Stimulated activated CD4-positive, alpha-beta T cell treated with anti-CD3 and anti-CD28 coated beads, TNF-alpha, amount 100 ng/mL, for 24 hours (primary cell): Measurements from ENCODE around the gene MCM5.

Source experiments
- DNase-seq, 3 experiments: peaks; one replicate each; pipeline ENCODE4 v3.0.0-alpha.2; 2020; ENCODE audit warnings: low read depth in 3 of 3

MCM5 gene

DNA sequence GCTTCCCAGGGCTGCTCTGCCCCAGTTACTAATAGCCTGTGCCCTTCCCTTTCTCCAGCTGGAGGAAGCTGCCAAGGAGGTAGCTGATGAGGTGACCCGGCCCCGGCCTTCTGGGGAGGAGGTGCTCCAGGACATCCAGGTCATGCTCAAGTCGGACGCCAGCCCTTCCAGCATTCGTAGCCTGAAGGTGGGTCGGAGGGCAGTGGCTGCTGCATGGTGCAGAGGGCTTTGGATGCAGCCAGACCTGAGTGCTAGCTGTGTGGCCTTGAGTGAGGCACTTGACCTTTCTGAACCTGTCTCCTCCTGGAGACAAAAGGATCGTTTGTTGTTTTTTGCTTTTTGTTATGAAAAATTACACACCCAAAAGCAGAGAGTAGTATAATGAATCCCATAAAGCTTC lies 3.4 kb downstream of the MCM5 start:
- no peak for DNase-seq

DNA sequence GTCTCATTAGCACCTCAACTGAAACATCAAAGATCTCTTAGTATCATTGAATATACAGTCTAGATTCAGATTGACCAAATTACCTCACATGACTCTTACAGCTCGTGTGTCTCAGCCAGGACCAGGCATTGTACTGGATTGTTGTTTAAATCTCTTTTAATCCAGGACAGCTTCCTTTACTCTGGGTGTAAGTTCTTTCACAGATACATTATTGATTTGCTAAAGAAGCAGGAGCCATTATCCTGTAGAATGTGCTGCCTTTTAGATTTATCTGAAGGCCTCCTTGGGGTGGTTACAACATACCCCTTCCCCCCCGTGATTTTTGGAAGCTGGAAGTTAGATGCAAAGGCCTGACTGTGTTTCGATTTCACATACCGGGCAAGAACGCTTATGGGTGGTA lies 4.2 kb downstream of the MCM5 start:
- no peak for DNase-seq

DNA sequence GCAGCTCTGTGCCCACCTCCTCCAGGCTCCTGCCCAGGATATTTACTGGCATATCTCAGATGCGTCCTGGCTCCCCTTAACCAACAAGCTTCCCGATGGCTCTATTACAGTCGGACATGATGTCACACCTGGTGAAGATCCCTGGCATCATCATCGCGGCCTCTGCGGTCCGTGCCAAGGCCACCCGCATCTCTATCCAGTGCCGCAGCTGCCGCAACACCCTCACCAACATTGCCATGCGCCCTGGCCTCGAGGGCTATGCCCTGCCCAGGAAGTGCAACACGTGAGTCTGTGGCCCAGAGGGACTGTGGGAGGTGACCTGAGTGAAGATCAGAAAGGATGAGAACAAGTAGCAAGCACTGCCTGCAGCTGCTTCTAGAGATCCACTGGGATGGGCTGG lies 6.5 kb downstream of the MCM5 start:
- DNase-seq = no peak

DNA sequence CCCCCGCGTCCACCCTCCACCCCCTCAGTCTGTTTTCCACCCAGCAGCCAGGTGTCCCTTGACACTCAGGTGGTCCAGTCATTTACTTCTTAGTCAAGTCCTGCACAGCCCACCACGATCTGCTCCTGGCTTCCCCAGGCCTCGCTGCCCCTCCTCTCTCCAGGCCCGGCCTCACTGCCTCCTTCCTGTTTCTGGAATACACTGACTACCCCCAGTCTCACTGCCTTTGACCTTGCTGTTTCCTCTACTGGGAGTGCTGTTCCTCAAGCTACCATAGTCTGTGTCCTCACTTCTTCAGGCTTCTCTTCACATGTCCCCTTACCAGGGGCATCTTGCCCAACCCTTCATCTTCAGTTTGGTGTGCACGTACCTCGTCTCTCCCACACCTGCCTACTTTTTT lies 7.4 kb downstream of the MCM5 start:
- DNase-seq = no peak

DNA sequence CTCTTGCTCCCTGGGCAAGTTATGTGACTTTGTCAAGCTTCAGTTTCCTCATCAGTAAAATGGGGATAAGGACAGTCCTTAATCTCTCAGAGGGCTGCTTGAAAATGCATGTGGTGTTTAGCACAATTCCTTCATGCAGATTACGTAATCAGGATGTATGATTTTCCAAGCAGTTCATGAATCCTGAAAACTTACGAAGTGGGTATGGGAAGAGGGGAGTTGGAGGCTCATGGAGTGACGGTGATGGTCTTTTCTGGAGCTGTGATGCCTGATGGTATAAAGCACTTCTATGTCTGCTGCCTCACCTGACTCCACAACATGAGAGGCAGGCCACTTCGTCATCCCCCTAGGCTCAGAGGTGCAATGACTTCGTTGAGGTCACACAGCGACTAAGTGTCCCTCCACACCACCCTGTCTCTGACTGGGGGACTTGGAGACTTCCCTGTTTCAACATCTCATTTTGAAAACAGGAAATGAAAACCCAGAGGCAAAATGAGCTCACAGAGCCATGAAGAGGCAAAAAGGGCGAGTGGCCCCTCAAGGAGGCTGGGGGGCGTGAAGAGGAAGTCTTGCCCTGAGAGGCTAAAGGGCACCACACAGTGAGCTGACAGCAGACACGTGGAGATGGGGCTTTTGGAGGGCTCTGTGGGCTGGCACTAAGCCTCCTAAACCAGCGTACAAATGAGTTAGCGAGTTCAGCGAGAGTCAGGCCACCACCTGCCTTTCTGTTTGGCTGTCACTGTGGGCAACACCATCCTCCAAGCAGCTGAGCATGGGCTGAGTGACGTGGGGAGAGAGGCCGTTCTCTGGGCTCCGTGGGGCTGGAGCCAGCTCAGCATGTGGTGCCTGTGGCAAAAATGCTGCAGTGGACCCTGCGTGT lies 10.1 kb downstream of the MCM5 start:
- no peak for DNase-seq

DNA sequence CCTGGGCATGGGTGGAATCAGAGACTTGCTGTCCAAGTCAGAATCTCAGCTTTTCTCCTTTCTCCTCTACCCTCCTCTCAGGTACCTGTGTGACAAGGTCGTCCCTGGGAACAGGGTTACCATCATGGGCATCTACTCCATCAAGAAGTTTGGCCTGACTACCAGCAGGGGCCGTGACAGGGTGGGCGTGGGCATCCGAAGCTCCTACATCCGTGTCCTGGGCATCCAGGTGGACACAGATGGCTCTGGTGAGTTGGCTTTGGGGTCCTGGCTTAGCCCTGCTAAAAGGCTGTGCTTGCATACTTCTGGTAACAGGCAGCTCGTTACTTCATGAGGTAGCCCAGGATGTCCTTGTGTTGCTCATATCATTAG lies 10.7 kb downstream of the MCM5 start:
- DNase-seq = no peak

DNA sequence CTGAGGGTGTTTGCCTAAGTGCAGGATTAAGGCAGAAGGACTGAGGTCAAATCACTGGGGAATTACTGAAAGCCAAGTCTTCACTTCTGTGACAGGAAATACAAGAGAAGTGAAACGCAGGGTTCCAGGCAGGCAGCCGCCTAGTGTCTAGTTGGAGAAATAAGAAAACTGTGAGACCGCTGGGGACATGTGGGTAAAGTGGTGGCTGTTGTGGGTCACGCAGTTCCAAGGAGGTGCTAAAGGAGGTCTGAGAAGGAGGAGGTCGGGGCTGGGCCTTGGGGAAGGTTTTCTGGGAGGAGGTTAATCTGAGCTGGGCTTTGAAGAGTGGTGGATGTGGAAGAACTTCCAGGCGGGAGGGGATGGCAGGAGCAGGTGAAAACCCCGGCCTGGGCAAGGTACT lies 11.2 kb downstream of the MCM5 start:
- no peak for DNase-seq

DNA sequence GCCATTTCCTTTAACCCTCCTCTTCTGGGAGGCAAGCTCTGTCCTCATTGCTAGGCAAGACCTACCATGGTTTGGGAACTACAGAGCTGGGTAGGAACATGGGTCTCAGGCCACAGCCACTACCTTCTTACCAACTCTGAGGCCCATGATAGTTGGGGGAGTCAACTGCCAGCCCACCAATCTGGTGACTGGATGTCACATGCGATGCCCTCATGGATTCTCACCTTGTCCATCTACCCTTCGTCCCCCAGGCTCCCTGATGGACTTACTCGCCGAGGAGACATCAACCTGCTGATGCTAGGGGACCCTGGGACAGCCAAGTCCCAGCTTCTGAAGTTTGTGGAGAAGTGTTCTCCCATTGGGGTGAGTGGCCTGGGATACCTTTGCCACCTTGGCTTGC lies 13.7 kb downstream of the MCM5 start:
- no peak for DNase-seq

DNA sequence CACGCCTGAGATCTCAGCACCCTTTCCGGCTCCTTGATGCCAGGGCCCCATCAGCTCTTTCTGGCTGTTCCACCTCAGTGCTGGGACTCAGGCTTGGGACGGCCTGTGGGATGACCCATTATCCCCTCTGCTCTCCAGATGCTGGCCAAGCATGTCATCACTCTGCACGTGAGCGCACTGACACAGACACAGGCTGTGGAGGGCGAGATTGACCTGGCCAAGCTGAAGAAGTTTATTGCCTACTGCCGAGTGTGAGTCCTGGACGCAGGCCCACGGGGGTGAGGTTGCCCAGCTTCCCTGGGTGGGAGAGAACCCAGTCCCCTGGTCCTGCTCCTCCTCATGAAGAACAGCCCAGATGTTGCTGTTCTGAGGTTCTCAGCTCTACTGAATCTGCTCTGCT lies 17.7 kb downstream of the MCM5 start:
- DNase-seq = no peak

DNA sequence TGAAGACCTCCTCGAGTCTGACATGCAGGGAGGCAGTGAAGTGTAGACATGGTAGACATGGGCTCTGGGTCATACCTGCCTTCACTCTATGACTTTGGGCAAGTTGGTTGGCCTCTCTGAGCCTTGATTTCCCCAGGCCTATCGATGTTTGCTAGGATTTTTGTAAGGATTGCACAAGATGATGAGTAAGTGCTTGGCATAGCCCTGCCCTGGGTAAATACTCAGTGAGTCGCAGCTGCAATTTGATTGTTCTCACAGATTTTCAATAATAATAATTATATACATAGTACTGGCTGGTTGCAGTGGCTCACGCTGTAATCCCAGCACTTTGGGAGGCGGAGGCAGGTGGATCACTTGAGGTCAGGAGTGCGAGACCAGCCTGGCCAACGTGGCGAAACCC lies 18.1 kb downstream of the MCM5 start:
- DNase-seq = no peak

DNA sequence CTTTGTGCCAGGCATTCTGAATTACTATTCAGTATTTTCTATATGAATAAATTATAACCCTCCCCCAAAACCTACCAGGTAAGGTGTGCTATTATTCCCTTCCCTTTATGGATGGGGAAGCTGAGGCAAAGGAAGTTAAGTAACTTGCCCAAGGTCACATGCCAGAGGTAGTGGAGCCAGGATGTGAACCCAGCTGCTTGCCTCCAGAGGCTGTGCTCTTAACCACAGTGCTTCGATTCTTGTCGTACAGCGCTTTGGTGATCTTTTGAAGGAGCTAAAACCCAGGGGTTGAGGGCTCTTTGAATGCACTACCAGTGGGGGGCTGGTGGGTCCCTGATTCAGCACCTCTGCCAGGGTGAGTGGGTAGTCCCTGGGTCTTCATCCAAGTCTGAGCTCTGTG lies 18.8 kb downstream of the MCM5 start:
- no peak for DNase-seq

DNA sequence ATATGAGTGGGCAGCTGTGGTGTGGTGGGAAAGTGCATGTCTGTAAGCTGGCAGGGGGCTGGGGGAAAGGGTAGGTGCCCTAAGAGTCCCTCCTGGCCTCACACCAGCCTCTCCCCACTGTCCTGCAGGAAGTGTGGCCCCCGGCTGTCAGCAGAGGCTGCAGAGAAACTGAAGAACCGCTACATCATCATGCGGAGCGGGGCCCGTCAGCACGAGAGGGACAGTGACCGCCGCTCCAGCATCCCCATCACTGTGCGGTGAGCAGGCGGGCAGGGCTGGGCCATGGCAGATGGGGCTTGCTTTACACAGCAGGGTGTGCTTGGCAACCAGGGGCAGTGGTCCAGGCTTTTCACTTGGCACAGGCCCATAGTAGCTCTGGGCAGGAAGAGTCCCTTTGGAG lies 19.8 kb downstream of the MCM5 start:
- DNase-seq = no peak

DNA sequence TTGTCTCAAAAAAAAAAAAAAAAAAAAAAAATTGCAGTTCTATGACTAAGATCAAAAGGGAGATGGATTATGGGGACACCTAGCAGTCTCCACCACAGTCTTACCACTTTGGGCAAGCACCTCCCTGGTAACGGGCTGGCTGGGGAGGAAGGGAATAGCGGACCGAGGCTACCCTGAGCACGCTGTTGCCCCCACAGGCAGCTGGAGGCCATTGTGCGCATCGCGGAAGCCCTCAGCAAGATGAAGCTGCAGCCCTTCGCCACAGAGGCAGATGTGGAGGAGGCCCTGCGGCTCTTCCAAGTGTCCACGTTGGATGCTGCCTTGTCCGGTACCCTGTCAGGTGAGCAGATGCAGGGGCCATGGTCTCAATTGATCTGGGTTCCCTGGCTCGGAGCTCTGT lies 21.2 kb downstream of the MCM5 start:
- DNase-seq = no peak

DNA sequence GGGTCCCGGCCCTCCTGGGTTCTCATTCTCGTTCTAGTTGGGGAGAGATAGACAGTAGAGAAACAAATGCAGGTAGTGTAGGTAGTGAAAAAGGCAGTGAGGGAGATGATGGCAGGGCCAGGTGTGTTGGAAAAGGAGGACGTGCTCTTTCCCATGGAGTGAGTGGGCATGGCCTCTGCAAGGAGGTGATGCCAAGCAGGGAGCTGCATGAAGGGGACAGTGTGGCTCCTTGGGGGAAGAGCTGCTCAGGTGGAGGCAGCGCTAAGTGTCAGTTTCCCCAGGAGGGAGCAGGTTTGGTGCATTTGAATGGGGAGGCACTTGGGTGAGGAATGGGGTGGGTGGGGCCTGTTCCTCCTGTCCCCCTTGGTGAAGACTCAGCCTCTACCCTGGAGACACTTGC lies 22.2 kb downstream of the MCM5 start:
- no peak for DNase-seq

DNA sequence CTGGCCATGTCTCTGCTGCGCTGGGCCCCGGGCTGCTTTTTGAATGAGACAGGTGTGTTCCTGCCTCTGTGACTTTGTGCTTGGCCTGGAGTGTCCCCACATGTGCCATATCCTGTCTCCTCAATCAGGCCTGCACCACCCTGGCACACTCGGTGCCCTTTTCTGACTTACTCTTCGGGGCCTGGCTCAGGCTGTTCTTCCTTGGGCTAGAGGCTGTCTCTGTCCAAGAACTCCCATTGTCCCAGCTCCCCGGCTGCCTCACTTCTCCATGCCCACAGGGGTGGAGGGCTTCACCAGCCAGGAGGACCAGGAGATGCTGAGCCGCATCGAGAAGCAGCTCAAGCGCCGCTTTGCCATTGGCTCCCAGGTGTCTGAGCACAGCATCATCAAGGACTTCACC lies 23.0 kb downstream of the MCM5 start:
- no peak for DNase-seq

DNA sequence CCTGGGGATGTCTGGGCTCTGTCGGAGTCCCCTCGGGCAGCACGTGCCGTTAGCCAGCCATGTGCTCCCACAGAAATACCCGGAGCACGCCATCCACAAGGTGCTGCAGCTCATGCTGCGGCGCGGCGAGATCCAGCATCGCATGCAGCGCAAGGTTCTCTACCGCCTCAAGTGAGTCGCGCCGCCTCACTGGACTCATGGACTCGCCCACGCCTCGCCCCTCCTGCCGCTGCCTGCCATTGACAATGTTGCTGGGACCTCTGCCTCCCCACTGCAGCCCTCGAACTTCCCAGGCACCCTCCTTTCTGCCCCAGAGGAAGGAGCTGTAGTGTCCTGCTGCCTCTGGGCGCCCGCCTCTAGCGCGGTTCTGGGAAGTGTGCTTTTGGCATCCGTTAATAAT lies 24.1 kb downstream of the MCM5 start:
- no peak for DNase-seq

DNA sequence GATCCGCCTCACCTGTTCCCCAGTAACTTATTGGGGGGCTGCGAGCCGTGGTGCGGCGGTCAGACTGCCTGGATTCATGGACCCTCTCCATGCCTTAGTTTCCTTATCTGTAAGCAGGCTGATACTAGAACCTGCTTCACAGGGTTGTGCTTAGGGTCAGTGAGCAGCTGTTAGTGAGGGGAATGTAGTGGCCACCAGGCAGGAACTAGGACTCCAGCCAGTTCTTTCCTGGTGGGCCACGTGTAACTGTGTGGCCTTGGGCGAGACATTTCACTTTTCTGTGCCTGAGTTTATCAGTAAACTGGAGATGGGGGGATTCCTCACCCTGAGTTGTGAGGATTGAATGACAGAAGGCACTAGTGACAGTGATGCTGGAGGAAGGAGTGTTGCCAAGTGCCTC lies 24.8 kb downstream of the MCM5 start:
- DNase-seq = no peak

DNA sequence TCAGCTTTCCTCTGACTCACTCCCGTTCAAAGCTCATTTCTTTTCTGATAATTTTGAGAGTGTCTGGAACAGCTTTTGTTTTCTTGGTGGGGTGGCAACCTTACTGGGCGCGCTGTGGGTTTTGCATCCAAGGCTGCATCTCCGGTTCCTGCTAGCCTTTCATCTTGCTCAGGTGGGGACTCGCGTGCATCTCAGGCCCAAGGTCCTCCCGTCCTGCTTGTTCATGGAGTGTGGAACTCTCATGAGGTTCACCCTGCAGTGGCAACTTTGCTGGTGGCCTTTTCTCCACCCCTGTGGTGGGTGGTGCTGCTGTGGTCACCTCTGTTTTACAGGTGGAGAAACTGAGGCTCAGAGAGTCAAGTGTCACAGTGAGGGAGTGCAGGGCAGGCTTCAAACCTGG lies 25.6 kb downstream of the MCM5 start:
- DNase-seq = no peak

DNA sequence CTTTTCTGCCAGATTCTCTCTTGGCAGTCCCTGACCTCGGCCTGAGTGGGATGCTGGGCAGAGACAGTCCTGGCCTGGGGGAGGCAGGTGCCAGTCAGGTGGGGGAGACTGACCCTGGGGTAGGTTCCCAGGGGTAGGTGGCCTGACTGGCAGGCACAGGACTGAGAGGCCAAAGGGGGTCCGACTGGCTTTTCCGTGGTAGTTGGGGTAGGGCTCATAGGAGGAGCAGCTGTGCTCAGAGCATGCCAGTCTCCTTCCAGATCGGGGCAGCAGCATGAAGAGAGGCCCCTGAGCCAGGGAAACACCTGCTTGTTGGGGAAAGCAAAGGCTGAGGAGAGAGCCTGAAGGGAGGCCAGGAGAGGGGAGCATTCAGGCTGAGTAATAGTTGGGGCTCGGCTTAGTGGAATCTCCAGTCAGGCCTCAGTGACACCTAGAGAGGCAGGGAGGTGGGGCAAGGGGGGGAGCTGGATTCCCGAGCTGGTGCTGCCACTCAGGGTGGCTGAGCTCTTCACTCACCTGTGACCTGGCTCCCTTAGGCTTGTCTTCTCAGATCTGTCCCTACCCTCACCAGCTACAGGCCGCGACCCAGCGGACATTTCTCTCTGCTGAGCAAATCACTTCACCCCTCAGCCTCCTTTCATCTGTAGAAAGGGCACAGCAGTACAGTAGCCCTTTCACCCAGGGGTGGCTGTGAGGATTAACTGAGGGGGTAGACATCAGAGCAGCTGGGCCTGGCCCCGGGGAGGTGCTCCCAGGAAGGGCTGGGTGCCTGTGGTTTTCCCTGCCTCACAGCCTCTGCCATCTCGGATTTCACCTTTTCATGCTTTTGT lies 26.2 kb downstream of the MCM5 start:
- DNase-seq = no peak

DNA sequence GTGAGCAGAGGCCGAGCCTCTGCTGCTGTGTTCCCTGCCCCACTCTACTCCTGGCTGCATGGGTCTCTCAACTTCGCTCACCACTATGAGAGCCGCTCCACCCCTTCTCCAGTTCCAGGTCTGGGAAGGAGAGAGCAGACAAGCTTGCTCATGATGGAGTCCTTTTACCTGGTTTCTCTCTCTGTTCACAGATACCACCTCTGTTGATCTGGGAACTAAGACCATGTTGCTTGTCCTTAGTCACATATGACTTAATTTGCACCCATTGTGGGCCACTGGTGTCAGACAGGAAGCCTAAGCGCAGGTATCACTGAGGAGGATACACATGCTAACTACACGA lies 26.8 kb downstream of the MCM5 start:
- DNase-seq = no peak

DNA sequence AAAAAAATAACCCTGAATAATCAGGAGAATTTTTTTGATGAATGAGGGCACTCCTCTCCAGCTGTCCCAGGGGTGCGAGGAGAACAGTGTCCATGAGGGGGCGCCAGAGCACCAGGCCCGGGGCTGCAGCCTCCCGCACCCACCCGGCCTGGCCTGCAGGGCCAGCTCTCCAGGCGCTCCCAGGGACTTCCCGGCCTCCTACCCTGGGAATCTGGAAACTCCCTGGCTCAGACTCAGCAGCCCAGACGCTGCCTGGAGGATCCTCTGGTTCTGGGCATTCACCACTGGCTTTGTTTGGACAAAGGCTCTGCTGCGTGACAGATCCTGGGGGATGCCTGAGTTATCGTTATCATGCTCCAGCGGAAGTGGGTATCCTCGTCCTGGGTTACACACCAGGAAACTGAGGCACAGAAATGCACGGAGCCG lies 31.0 kb downstream of the MCM5 start:
- peak; percentile 43 to 64 (median 52) for DNase-seq

DNA sequence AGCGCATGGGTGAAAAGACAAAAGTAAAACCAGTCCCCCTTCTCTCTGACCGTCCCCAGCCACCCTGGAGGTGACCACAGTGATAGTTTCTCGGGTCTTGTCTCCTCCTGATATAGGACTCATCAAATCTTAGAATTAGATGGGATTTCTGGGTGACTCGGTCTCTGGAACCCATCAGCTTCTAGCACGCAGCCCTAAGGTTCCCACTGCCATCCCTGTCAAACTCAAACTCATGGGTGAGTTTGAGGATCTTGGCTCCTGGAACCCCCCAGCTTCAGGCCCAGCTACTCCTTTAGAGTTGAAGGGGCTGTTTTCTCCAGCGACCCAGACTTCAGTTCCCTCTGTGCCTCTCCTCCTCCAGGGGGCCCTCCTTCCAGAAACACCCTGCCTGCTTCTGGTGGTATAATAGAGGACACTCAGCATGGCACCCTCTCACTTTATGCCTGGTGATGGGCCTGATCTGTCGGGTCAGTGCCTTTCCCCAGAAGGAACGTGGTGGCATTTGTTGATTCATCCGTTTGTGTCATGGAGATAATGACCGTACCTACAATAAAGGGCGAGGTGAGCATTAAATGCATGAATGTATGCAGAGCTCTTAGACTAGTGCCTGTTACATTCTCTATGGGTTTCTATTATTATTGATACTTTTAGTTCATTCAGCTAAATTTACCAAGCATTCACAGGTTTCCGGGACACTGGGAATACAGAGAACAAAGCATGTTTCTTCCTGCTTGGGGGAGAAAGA lies 31.7 kb downstream of the MCM5 start:
- no peak for DNase-seq
